Tibial nerve (tissue), 3 donors: ENCODE measurements around the gene DISP2.

ENCODE experiments used
- POLR2A ChIP-seq, 2 donors: fragments of 450-650 bp; IDR thresholded peaks; one replicate each; pipeline ENCODE4 v1.6.1; 2017; ENCODE audit warnings: antibody characterized with exemption in 2 of 2, mild to moderate bottlenecking in 2 of 2, moderate library complexity in 2 of 2
- TF ChIP-seq, protein P1 (sequence below), 5 experiments: fragments of 200-600 bp in 3 of 5; fragments of 450-650 bp in 2 of 5; sonication (generic) in 3 of 5; IDR thresholded peaks; one replicate each; pipeline ENCODE4 v1.5.1; 2016 to 2019; ENCODE audit warnings: antibody characterized with exemption in 5 of 5, mild to moderate bottlenecking in 3 of 5, moderate library complexity in 2 of 5

DNA sequence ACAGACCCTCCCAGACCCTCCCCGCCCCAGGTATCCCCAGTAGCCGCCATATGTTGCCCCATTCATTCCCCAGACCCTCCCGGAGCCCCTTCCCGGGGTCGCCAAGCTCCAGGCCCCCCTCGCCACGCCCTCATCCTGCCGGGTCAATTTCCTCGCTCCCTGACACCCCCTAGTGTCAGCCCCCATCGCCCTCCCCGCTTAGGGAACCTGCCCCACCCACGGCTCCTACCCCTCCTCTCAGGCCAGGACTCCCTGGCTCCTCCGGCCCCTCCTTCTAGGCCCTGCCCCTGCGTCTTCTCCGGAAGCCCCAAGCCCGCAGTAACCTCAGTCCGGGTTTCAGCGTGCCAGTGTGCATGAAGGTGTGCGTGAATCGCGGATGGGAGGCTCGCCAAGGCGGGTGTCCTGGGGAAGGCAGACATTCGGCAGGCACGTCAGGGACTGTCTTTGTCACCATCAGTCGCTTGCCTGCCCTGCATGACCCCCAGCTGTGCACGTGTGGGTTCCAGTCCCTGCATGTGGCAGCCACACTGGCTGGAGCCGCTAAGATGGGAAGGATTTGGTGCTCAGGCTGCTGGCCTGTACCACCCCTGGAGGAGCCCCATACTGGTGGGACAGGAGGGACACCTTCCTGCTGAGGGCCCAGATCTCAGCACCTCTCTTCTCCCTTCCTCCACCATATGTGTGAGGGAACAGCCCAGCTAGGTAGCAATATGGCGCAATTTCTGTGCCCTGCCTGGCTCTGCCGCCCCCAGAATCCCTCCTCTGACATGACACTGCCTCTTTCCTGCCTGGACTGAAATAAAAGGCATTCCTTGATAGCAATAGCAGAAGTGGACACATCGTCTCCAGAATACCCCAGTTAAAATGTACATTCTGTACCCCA is 693 bp downstream of the DISP2 start:
- no peak for TF ChIP-seq POLR2A (IDR thresholded peaks at IDR 0.05)
- TF ChIP-seq, protein P1, sequence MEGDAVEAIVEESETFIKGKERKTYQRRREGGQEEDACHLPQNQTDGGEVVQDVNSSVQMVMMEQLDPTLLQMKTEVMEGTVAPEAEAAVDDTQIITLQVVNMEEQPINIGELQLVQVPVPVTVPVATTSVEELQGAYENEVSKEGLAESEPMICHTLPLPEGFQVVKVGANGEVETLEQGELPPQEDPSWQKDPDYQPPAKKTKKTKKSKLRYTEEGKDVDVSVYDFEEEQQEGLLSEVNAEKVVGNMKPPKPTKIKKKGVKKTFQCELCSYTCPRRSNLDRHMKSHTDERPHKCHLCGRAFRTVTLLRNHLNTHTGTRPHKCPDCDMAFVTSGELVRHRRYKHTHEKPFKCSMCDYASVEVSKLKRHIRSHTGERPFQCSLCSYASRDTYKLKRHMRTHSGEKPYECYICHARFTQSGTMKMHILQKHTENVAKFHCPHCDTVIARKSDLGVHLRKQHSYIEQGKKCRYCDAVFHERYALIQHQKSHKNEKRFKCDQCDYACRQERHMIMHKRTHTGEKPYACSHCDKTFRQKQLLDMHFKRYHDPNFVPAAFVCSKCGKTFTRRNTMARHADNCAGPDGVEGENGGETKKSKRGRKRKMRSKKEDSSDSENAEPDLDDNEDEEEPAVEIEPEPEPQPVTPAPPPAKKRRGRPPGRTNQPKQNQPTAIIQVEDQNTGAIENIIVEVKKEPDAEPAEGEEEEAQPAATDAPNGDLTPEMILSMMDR (IDR thresholded peaks at IDR 0.05) = no peak
